A172 (cell line): ENCODE results near the gene ART5. TPM values are rescaled to one million over a fixed set of nuclear protein-coding genes. Genes with fewer than 3 reads are reported as not detected.
"Not testable (repeated sequence)": the region's sequence is repeated elsewhere in the genome, so short reads cannot be mapped to it uniquely, and the experiment has no call there.

Source experiments
- DNase-seq: peaks from one replicate; pipeline ENCODE4 v3.0.0-alpha.2; 2015; ENCODE audit warnings: low spot score
- total RNA-seq: library from RNA; depleted of rRNA; stranded (reverse); fragments of >200 nt; shearing (Covaris generic); gene quantifications from 2 replicates; pipeline ENCODE4 v1.2.3, GENCODE V29; 2014; rRNA removed

Gene ART5
- total RNA-seq, 1 experiment from 2014 or later = 0.31 TPM

- no peak for DNase-seq
Measured at GRCh38 chr11:3617990-3618389, 23.8 kb downstream of the ART5 start.

GRCh38 chr11:3616721-3617460 is 24.9 kb downstream of the ART5 start:
- no peak for DNase-seq

GRCh38 chr11:3615998-3616397 is 25.8 kb downstream of the ART5 start:
- DNase-seq = no peak

GRCh38 chr11:3614742-3615171 is 27.0 kb downstream of the ART5 start:
- peak; percentile 87 for DNase-seq

DNA sequence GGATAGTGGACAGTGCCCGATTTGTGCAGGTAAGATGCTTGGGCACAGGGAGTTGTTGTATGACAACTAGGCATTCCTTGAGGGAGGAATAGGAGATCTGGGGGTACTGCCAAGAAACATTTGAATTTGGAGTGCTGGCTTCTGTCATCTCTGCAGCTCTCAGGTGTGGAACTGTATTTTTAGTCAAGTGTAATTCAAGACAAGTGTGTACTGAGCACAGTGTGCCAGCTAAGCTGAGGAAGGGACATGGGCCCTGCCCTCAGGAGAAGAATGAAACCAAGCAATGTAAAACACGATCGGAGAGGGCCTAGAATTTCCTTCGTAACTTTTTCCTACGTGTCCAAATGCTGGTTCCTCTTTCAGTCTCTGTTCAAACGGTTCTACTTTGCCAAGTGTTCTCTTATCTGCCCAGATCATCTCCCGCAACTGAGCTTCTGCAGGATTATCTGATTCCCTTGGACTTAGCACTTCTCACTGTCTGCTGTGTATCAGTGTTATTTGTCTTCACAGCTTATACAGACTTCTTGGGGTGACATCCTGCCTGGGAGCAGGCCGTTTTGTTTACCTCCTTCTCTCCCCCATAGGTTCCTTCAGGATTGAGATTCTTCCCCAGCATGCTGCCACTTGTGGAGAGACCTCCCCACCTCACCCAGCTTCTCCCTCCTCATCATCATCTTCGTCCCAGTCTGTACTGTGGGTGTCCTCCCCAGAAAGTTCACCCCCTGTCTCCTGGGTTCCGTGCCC is 27.6 kb downstream of the ART5 start:
- DNase-seq = no peak

DNA sequence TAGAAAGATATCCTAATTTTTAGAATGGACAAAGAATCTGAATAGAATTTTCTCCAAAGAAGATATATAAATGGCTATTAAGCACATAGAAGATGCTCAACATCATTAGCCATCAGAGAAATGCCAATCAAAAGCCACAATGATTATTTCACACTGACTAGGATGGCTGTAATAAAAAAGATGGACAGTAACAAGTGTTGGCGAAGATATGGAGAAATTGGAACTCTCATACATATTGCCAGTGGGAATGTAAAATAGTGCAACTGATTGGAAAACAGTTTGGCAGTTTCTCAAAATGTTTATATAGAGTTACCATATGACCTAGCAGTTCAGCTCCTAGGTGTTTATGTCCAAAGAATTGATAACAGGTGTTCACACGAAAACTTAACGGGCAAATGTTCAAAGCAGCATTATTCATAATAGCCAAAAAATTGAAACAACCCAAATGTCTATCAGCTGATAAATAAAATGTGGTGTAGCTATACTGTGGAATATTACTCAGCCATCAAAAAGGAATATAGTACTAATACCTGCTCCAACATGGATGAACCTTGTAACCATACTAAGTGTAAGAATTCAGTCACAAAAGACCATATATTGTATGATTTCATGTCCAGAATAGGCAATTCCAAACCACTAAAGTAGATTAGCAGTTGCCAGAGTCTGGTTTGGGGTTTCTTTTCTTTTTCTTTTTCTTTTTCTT is 29.7 kb downstream of the ART5 start:
- DNase-seq = no peak

DNA sequence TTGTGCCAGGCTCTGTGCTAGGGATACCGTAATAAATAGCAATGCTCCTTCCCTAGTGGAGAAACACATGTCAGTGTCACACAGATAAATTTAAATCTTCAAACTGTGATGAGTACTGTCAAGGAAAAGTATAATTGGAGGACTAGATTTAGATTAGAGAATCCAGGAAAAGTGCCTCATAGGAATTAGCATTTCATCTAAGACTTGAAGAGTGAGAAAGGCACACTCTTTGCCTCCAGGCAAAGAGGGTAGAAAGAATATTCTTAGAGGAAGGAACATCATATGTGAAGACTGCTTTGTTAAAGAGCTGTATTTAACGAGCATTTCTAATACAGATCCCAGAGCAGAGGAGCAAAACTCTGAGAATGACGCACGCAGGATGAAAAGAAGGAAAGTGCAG is 30.9 kb downstream of the ART5 start:
- no peak for DNase-seq

GRCh38 chr11:3609416-3610265 is 32.2 kb downstream of the ART5 start:
- peak; percentile 59 for DNase-seq

DNA sequence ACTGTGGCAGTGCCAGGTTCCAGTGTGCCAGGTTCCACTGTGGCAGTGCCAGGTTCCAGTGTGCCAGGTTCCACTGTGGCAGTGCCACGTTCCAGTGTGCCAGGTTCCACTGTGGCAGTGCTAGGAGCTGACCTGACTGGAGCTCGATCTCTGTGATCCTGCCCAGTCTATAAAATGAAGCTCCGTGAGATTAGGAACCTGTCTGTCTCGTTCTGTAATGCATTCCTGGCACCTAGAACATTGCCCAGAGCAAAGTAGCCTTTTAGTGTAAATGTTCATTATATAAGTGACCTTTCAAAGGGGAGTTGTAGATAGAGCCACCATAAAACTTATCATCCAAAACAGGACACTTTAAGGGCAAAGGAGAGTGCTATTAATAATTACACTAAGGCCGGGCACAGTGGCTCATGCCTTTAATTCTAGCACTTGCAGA is 36.0 kb downstream of the ART5 start:
- no peak for DNase-seq

GRCh38 chr11:3605283-3605662 is 36.5 kb downstream of the ART5 start:
- no peak for DNase-seq

DNA sequence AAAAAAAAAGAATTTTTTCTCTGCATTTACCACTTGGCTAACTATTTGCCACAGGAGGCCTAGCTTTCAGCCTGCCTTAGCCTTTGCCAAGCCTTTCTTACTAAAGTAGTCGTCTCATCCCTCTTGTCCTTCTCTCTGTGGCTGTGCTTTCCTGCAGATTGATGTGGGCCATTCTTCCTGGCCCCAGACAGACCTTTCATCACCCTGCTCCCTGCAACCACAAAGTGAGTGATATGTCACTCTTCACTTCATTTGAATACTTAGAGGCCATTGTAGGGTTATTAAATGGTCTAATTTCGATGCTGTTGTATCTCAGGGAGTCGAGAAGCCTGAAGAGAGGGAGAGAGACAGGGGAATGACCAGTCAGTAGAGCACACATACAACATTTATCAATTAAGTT is 37.6 kb downstream of the ART5 start:
- no peak for DNase-seq

- not testable (repeated sequence) for DNase-seq
Measured at GRCh38 chr11:3600201-3600600, 41.6 kb downstream of the ART5 start.

DNA sequence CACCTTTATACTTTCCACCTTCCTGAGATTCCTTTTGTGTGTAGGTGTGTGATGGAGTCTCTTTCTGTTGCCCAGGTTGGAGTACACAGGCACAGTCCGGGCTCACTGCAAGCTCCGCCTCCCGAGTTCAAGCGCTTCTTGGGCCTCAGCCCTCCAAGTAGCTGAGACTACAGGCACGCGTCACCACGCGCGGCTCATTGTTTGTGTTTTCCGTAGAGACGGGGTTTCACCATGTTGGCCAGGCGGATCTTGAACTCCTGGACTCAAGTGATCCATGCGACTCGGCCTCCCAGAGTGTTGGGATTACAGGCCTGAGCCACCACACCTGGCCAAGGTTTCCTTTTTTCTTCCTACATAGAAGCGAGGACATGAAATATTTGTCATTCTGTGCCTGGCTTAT is 44.0 kb downstream of the ART5 start:
- not testable (repeated sequence) for DNase-seq

- not testable (repeated sequence) for DNase-seq
Measured at GRCh38 chr11:3591326-3591725, 50.5 kb downstream of the ART5 start.

DNA sequence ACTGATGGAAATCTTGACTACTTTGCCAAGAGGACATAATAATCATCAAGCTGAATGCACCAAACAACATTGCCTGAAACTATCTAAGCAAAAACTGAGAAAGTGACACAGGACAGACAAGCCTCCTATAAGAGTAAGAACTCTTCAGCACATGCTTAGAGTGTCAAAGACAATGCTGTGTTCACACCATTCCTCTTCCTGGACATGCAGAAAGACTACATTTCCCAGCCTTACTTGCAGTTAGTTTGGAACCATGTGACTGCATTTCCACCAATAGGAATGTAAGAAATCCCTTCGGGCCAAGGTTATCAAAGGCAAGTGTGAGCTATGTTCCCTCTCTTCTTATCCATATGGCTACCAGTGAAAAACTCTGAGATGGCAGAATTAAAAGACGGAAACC is 51.6 kb downstream of the ART5 start:
- DNase-seq = not testable (repeated sequence)

GRCh38 chr11:3588776-3589175 is 53.0 kb downstream of the ART5 start:
- not testable (repeated sequence) for DNase-seq

Other genes with a start within 250 kb of the ART5 start
- not detected in 2 replicates for gene ART1, start 3.1 kb upstream of the ART5 start, total RNA-seq
- 0.28 and 2.0 TPM in 2 replicates for gene CHRNA10, start 29.4 kb upstream of the ART5 start, total RNA-seq
- 96.6 and 104 TPM in 2 replicates for gene NUP98, start 155.6 kb upstream of the ART5 start, total RNA-seq
- gene PGAP2, start 166.6 kb upstream of the ART5 start, total RNA-seq = 15.4 and 16.6 TPM in 2 replicates
- 40.6 and 50.9 TPM in 2 replicates for gene RHOG, start 199.0 kb upstream of the ART5 start, total RNA-seq
- 23.6 and 27.1 TPM in 2 replicates for gene STIM1, start 213.7 kb upstream of the ART5 start, total RNA-seq